ENCODE measurements around the gene INSIG1.

INSIG1 gene

DNA sequence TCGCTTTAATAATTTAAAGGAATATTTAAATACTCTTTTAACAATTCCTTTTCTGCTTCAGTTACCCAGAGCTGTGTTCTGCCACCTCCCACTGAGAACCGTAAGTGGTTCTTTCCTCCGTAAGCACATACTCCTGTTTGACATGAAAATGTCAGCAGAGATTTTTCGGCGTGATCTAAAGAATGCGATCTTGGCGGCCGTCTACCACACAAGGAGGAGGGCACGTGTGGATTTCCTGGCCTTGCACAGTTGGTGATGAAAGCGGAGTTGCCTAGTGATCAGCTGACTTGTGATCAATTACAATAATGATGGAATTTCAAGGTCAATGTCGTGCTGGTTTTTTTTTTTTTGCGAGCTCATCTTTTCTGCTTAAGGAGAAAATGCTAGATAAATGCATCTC lies 35.6 kb upstream of the INSIG1 start:
- no peaks in the 10 kb centered on the region for H3K9me3 ChIP-seq (ENCODE audit: insufficient read depth, low read depth, low read length)
- no peak overlapping the region for H3K4me2 ChIP-seq (ENCODE audit: low read depth, low read length, poor library complexity, severe bottlenecking)
- no peaks in the 10 kb centered on the region for H4K20me1 ChIP-seq (ENCODE audit: insufficient read depth, low read length, poor library complexity, severe bottlenecking)
- no peaks in the 10 kb centered on the region for H3K36me3 ChIP-seq (ENCODE audit: insufficient read depth, low read length)
- H2AFZ ChIP-seq (ENCODE audit: low read length): no peak overlapping the region
- no peaks in the 10 kb centered on the region for H3K27me3 ChIP-seq (ENCODE audit: insufficient read depth, low read length, poor library complexity, severe bottlenecking)
- H3K9me2 ChIP-seq (replicated peaks; ENCODE audit: low read depth, low read length): no peaks in the 10 kb centered on the region
- H3K4me1 ChIP-seq (ENCODE audit: insufficient read depth, low read length, poor library complexity, severe bottlenecking): peaks cover 4% of the 10 kb centered on the region
- TF ChIP-seq, protein P1, sequence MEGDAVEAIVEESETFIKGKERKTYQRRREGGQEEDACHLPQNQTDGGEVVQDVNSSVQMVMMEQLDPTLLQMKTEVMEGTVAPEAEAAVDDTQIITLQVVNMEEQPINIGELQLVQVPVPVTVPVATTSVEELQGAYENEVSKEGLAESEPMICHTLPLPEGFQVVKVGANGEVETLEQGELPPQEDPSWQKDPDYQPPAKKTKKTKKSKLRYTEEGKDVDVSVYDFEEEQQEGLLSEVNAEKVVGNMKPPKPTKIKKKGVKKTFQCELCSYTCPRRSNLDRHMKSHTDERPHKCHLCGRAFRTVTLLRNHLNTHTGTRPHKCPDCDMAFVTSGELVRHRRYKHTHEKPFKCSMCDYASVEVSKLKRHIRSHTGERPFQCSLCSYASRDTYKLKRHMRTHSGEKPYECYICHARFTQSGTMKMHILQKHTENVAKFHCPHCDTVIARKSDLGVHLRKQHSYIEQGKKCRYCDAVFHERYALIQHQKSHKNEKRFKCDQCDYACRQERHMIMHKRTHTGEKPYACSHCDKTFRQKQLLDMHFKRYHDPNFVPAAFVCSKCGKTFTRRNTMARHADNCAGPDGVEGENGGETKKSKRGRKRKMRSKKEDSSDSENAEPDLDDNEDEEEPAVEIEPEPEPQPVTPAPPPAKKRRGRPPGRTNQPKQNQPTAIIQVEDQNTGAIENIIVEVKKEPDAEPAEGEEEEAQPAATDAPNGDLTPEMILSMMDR (conservative IDR thresholded peaks at IDR 0.05; ENCODE audit: low read length): no peak
- no peak for TF ChIP-seq EZH2phosphoT487 (IDR thresholded peaks at IDR 0.05; ENCODE audit: borderline replicate concordance)
- no peaks in the 10 kb centered on the region for H3K79me2 ChIP-seq (ENCODE audit: insufficient read depth, low read length)
- no peaks in the 10 kb centered on the region for H3F3A ChIP-seq (ENCODE audit: low read depth)
- no peak overlapping the region for H3K4me3 ChIP-seq (ENCODE audit: low read length, poor library complexity, severe bottlenecking)
- no peak overlapping the region for H3K9ac ChIP-seq (ENCODE audit: low read depth, low read length, poor library complexity, severe bottlenecking)

DNA sequence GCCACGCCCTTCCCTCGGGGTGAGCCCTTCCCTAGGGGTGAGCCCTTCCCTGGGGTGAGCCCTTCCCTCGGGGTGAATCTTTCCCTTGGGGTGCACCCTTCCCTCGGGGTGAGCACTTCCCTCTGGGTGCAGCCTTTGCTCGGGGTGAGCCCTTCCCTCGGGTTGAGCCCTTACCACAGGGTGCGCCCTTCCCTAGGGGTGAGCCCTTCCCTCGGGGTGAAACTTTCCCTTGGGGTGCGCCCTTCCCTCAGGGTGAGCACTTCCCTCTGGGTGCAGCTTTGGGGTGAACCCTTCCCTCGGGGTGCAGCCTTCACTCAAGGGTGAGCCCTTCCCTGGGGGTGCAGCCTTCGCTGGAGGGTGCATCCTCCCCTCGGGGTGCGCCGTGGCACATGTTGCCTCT lies 34.6 kb upstream of the INSIG1 start:
- H2AFZ ChIP-seq (ENCODE audit: low read length): no peak overlapping the region
- H3K9me2 ChIP-seq (replicated peaks; ENCODE audit: low read depth, low read length): no peaks in the 10 kb centered on the region
- no peak overlapping the region for H3K4me3 ChIP-seq (ENCODE audit: low read length, poor library complexity, severe bottlenecking)
- no peaks in the 10 kb centered on the region for H3K36me3 ChIP-seq (ENCODE audit: insufficient read depth, low read length)
- H3K9me3 ChIP-seq (ENCODE audit: insufficient read depth, low read depth, low read length): no peaks in the 10 kb centered on the region
- H3K4me1 ChIP-seq (ENCODE audit: insufficient read depth, low read length, poor library complexity, severe bottlenecking): peaks cover 4% of the 10 kb centered on the region
- H4K20me1 ChIP-seq (ENCODE audit: insufficient read depth, low read length, poor library complexity, severe bottlenecking): no peaks in the 10 kb centered on the region
- H3K27me3 ChIP-seq (ENCODE audit: insufficient read depth, low read length, poor library complexity, severe bottlenecking): no peaks in the 10 kb centered on the region
- H3K9ac ChIP-seq (ENCODE audit: low read depth, low read length, poor library complexity, severe bottlenecking): no peak overlapping the region
- H3F3A ChIP-seq (ENCODE audit: low read depth): no peaks in the 10 kb centered on the region
- no peak overlapping the region for H3K4me2 ChIP-seq (ENCODE audit: low read depth, low read length, poor library complexity, severe bottlenecking)
- TF ChIP-seq, protein P1 (conservative IDR thresholded peaks at IDR 0.05; ENCODE audit: low read length): no peak
- TF ChIP-seq EZH2phosphoT487 (IDR thresholded peaks at IDR 0.05; ENCODE audit: borderline replicate concordance): no peak
- no peaks in the 10 kb centered on the region for H3K79me2 ChIP-seq (ENCODE audit: insufficient read depth, low read length)

DNA sequence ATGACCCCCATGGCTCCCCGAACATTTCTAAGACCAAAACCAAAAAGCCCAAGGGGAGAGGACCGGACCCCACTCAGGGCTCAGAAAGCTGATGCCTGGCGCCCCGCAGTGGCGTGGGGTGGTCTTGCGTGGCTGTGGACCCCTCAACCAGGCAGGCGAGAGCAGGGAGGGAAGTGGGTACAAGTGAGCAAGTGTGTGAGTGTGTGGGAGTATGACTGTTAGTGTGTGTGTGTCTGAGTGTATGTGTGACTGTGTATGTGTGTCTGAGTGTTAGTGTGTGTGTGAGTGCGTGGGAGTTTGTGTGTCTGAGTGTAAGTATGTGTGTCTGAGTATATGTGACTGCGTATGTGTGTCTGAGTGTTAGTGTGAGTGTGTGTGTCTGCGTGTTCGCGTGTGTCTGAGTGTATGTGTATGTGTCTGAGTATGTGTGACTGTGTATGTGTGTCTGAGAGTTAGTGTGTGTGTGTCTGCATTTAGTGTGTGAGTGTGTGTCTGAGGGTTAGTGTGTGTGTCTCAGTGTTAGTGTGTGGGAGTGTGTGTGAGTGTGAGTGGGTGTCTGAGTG lies 34.0 kb upstream of the INSIG1 start:
- Histone ChIP-seq H2AFZ (ENCODE audit: low read length) (no peak overlapping the region), H3K4me3 (ENCODE audit: low read length, poor library complexity, severe bottlenecking) (no peak overlapping the region), H3K9me3 (ENCODE audit: insufficient read depth, low read depth, low read length) (no peaks in the 10 kb centered on the region), H3K4me1 (ENCODE audit: insufficient read depth, low read length, poor library complexity, severe bottlenecking) (peaks cover 4% of the 10 kb centered on the region), H3K9me2 (replicated peaks; ENCODE audit: low read depth, low read length) (no peaks in the 10 kb centered on the region), H4K20me1 (ENCODE audit: insufficient read depth, low read length, poor library complexity, severe bottlenecking) (no peaks in the 10 kb centered on the region), H3K9ac (ENCODE audit: low read depth, low read length, poor library complexity, severe bottlenecking) (no peak overlapping the region), H3K4me2 (ENCODE audit: low read depth, low read length, poor library complexity, severe bottlenecking) (no peak overlapping the region), H3K79me2 (ENCODE audit: insufficient read depth, low read length) (no peaks in the 10 kb centered on the region), H3F3A (ENCODE audit: low read depth) (no peaks in the 10 kb centered on the region), H3K36me3 (ENCODE audit: insufficient read depth, low read length) (no peaks in the 10 kb centered on the region), H3K27me3 (ENCODE audit: insufficient read depth, low read length, poor library complexity, severe bottlenecking) (no peaks in the 10 kb centered on the region)
- no peak for TF ChIP-seq EZH2phosphoT487 (IDR thresholded peaks at IDR 0.05; ENCODE audit: borderline replicate concordance)
- TF ChIP-seq, protein P1 (conservative IDR thresholded peaks at IDR 0.05; ENCODE audit: low read length): peak; percentile 63

Measured in Loucy (cell line).